Bronchial epithelial cell (primary cell): ENCODE results near the gene POLD1. TPM values are rescaled to one million over a fixed set of nuclear protein-coding genes. Genes with fewer than 3 reads are reported as not detected.

ENCODE experiments used
- DNase-seq: peaks from one replicate; pipeline ENCODE4 v3.0.0-alpha.2; 2010; ENCODE audit warnings: low read depth
- FAIRE-seq: peaks from 2 replicates; lab custom pipeline; 2011; peaks lifted over from hg19 to GRCh38; lab: Jason Lieb, UNC
- H3K27me3 ChIP-seq: 2 replicates; pipeline ENCODE4 v1.5.1; 2011; ENCODE audit warnings: low read length; ENCODE audit not compliant: control insufficient read depth, insufficient read depth
- H3K36me3 ChIP-seq: 2 replicates; pipeline ENCODE4 v1.5.1; 2011; ENCODE audit warnings: low read length; ENCODE audit not compliant: control insufficient read depth, insufficient read depth
- H3K4me3 ChIP-seq: 2 replicates; pipeline ENCODE4 v1.5.1; 2011; ENCODE audit warnings: mild to moderate bottlenecking, low read depth, low read length, control low read depth
- total RNA-seq: library from RNA; depleted of rRNA; stranded (reverse); fragments of >200 nt; gene quantifications from 2 replicates; pipeline ENCODE4 v1.2.1, GENCODE V29; 2014
- TF ChIP-seq, protein P1 (sequence below): IDR thresholded peaks from 2 replicates; pipeline ENCODE4 v1.5.1; 2011; ENCODE audit warnings: mild to moderate bottlenecking, moderate library complexity, low read length, control low read depth, inconsistent platforms; ENCODE audit not compliant: insufficient read depth, severe bottlenecking

The POLD1 gene
- total RNA-seq, 1 donor from 2014 or later, result 28.4 TPM

DNA sequence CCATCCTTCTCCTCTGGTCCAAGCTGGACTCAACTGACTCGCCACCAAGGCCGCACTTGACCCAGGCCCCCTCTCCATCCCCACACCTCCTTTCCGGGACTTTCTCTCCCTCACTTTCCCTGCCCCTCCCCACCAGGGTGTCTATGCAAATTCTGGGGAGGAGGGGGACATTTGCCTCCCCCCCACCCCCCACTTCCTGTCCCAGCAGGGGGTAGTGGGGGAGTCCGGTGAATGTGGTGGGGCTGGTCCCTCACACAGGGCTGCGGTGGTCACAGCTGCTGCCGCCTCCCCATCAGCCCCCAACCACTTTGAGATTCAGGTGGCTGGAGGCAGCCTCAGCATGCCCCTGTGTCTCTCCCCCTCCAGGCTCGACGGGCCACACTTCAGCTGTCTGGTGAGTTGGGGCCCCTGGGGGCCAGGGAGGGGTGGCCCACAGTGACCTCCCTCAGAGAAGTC lies 35.5 kb downstream of the POLD1 start:
- Histone ChIP-seq H3K4me3 (no peak overlapping the region), H3K27me3 (peaks cover 3% of the 10 kb centered on the region), H3K36me3 (no peaks in the 10 kb centered on the region)
- TF ChIP-seq, protein P1, sequence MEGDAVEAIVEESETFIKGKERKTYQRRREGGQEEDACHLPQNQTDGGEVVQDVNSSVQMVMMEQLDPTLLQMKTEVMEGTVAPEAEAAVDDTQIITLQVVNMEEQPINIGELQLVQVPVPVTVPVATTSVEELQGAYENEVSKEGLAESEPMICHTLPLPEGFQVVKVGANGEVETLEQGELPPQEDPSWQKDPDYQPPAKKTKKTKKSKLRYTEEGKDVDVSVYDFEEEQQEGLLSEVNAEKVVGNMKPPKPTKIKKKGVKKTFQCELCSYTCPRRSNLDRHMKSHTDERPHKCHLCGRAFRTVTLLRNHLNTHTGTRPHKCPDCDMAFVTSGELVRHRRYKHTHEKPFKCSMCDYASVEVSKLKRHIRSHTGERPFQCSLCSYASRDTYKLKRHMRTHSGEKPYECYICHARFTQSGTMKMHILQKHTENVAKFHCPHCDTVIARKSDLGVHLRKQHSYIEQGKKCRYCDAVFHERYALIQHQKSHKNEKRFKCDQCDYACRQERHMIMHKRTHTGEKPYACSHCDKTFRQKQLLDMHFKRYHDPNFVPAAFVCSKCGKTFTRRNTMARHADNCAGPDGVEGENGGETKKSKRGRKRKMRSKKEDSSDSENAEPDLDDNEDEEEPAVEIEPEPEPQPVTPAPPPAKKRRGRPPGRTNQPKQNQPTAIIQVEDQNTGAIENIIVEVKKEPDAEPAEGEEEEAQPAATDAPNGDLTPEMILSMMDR, result no peak
- no peak for FAIRE-seq
- no peak for DNase-seq

DNA sequence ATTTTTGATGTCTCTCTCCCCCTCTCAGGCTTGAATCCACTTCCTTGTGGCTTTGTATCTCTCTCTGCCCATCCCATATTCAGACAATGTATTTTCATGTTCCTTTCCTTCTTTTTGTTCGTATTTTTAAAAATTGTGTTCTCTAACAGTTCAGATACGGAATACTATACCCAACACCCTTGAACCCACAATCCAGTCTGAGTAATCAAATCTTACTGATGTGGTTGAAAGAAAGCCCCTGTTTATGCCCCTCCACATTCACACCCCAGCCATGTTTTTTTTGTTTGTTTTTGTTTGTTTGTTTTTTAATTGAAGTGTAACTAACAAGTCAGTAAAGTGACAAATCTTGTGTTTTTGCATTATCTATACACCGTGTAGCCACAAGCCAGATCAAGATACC lies 36.0 kb downstream of the POLD1 start:
- FAIRE-seq (no peak), DNase-seq (no peak)
- TF ChIP-seq, protein P1, result no peak
- Histone ChIP-seq H3K4me3 (no peak overlapping the region), H3K36me3 (no peaks in the 10 kb centered on the region), H3K27me3 (peaks cover 3% of the 10 kb centered on the region)

DNA sequence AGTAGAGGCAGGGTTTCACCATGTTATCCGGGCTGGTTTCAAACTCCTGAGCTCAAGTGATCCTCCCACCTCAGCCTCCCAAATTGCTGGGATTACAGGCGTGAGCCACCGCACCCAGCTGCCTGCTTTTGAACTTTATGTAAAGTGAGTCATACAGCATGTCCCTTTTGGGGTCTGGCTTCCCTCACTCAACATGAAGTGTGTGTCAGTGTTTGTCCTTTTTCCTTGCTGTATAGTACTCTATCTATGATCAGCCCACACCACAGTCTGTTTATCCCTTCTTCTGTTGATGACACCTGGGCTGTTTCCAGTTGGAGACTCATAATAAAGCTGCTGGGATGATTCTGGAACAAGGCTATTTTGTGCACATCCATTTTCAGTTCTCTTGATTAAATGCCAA lies 36.7 kb downstream of the POLD1 start:
- TF ChIP-seq, protein P1, result no peak
- FAIRE-seq (no peak), DNase-seq (no peak)
- no peak overlapping the region for H3K4me3 ChIP-seq
- H3K36me3 ChIP-seq, result no peaks in the 10 kb centered on the region
- peaks cover 3% of the 10 kb centered on the region for H3K27me3 ChIP-seq

DNA sequence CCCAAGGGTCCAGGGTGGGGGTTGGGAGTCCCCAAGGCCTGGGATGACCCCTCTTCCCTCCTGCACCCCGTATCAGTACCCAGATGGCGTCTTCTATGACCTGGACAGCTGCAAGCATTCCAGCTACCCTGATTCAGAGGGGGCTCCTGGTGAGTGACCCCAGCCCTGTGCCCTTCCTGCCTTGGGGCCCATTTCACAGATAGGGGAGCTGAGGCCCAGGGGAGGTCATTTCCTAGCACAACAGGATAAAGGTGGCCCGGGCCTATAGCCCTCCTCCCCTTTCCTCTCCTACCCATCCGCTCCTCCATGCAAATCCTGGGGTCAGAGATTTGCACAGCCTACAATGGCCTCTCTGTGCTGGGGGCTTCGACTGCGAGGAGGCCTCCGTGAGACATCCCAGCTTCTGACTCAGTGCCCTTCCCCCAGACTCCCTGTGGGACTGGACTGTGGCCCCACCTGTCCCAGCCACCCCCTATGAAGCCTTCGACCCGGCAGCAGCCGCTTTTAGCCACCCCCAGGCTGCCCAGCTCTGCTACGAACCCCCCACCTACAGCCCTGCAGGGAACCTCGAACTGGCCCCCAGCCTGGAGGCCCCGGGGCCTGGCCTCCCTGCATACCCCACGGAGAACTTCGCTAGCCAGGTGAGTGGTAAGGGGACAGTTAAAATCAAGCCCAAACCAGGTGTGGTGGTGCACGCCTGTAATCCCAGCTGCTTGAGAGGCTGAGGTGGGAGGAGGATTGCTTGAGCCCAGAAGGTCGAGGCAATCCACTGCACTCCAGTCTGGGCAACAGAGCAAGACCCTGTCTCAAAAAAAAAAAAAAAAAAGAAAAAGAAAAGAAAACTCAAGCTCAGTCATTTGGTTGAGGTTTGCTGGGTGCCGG lies 38.5 kb downstream of the POLD1 start:
- peaks cover 3% of the 10 kb centered on the region for H3K27me3 ChIP-seq
- no peak for FAIRE-seq
- no peak for DNase-seq
- no peaks in the 10 kb centered on the region for H3K36me3 ChIP-seq
- TF ChIP-seq, protein P1, result no peak
- no peak overlapping the region for H3K4me3 ChIP-seq

DNA sequence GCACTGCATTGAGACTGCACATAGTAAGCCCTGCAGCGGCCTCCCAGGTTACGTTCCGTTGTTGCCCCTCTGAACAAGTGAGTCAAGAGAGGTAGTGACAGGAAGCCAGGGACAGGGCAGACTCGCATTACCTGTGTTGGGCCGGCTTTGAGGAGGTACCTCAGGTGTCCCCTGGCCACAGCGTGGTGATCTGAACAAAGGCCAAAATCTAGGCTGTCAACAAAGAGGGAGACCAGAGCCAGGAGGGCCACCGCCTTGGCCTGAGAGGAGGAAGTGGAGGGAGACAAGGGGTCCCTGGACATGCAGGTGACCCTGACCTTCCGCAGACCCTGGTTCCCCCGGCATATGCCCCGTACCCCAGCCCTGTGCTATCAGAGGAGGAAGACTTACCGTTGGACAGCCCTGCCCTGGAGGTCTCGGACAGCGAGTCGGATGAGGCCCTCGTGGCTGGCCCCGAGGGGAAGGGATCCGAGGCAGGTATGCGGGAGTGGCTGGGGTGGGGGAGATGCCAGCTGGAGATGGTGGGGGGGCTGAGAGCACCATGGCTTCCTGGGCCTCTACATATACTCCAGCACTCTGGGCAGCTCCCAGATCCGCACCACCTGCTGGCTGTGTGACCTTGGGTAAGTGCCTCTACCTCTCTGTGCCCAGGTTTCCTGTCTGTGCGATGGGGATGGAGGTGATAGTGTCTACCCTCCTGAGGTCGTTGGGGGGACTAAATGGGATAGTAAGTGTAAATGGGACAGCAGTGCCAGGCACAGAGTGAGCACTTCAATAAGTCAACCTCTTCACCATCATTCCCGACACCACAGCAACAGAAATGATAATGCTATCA lies 39.3 kb downstream of the POLD1 start:
- Histone ChIP-seq H3K4me3 (no peak overlapping the region), H3K27me3 (peaks cover 3% of the 10 kb centered on the region), H3K36me3 (no peaks in the 10 kb centered on the region)
- TF ChIP-seq, protein P1, result no peak
- FAIRE-seq (no peak), DNase-seq (no peak)
